Measurements from ENCODE around the gene UBN2. TPM values are rescaled to one million over a fixed set of nuclear protein-coding genes. Genes with fewer than 3 reads are reported as not detected.
A peak's percentile ranks its signal among the peaks of the same experiment; 100 is the strongest.

Gene UBN2
- total RNA-seq, 1 donor from 2014 or later = 21.0 TPM

DNA sequence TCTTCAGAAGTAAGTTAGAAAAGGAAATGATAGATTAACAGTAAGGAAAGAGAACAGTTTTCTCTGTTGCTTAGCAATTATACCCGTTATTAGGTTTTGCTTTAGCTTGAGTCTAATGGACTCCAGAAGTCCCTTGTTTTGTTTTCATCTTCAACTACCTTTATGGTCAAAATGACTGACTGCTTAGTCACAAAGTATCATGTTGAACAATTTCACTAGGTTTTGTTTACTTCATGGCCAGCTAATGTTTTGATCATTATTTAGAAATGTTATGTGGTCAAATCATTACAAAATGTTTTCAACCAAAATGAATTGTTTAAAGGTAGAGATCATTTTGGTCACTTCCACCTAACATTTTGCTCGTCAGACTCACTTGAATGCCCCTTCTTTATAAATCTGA, 1.9 kb downstream of the UBN2 start:
- TF ChIP-seq, protein P1, sequence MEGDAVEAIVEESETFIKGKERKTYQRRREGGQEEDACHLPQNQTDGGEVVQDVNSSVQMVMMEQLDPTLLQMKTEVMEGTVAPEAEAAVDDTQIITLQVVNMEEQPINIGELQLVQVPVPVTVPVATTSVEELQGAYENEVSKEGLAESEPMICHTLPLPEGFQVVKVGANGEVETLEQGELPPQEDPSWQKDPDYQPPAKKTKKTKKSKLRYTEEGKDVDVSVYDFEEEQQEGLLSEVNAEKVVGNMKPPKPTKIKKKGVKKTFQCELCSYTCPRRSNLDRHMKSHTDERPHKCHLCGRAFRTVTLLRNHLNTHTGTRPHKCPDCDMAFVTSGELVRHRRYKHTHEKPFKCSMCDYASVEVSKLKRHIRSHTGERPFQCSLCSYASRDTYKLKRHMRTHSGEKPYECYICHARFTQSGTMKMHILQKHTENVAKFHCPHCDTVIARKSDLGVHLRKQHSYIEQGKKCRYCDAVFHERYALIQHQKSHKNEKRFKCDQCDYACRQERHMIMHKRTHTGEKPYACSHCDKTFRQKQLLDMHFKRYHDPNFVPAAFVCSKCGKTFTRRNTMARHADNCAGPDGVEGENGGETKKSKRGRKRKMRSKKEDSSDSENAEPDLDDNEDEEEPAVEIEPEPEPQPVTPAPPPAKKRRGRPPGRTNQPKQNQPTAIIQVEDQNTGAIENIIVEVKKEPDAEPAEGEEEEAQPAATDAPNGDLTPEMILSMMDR (IDR thresholded peaks at IDR 0.05) = no peak
- no peak for DNase-seq (ENCODE audit: extremely low spot score, unreplicated experiment)
- H3K27me3 Mint-ChIP-seq (ENCODE audit: unreplicated experiment) = peaks cover 9% of the 10 kb centered on the region
- H3K27ac Mint-ChIP-seq (ENCODE audit: unreplicated experiment) = peak overlapping the region; percentile 74
- peaks cover 32% of the 10 kb centered on the region for H3K4me1 Mint-ChIP-seq (ENCODE audit: unreplicated experiment)
- H3K9me3 Mint-ChIP-seq (ENCODE audit: unreplicated experiment) = no peaks in the 10 kb centered on the region
- H3K4me3 Mint-ChIP-seq (ENCODE audit: unreplicated experiment) = peak overlapping the region; percentile 92
- H3K36me3 Mint-ChIP-seq (ENCODE audit: unreplicated experiment) = peaks cover 7% of the 10 kb centered on the region

DNA sequence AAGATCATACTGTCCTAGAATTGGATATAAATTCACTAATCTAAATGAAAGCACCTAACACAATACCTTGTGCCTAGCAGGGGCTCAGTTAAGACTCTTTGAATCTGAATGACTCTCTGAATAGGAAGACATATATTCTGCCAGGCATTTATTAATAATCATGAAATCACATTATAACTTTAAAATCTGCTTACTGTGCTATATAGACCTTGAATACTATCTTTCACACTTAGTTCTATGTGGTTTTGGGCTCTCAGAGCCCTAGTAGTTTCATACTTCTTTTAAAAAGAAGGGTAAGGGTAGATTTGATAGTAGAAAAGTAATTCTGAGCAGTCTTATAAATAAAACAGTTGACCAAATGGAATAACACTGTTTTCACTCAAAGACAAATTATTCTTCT, 10.2 kb downstream of the UBN2 start:
- peaks cover 38% of the 10 kb centered on the region for H3K36me3 Mint-ChIP-seq (ENCODE audit: unreplicated experiment)
- no peaks in the 10 kb centered on the region for H3K4me1 Mint-ChIP-seq (ENCODE audit: unreplicated experiment)
- TF ChIP-seq, protein P1 (IDR thresholded peaks at IDR 0.05) = no peak
- no peaks in the 10 kb centered on the region for H3K27me3 Mint-ChIP-seq (ENCODE audit: unreplicated experiment)
- no peak for DNase-seq (ENCODE audit: extremely low spot score, unreplicated experiment)
- H3K27ac Mint-ChIP-seq (ENCODE audit: unreplicated experiment) = no peak overlapping the region
- H3K4me3 Mint-ChIP-seq (ENCODE audit: unreplicated experiment) = no peak overlapping the region
- no peaks in the 10 kb centered on the region for H3K9me3 Mint-ChIP-seq (ENCODE audit: unreplicated experiment)

DNA sequence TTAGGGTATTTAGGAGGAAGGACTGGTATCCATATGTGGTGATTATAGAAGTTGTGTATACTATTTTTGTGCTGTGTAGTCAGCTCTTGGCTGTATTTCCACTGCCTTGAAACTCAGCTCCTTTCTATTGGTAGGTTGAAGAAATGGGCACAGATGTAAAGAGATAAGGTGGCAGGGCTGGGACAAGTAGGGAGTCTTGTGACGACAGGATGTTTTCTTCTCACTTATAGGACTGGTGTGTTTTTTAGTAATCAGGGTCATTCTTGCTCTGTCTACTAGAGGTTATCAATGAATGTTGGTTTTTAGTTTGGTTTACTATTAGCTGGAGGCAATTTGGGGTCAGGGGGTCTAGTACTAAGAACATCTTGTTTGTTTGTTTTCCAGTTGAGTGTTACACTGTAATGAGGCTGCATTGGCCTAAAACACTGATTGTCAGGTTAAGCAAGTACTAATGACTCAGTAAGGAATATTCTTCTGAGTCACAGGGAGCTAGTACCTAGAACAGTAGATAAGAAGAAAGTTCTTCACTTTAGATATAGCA, 11.8 kb downstream of the UBN2 start:
- no peaks in the 10 kb centered on the region for H3K4me1 Mint-ChIP-seq (ENCODE audit: unreplicated experiment)
- no peak for DNase-seq (ENCODE audit: extremely low spot score, unreplicated experiment)
- TF ChIP-seq, protein P1 (IDR thresholded peaks at IDR 0.05) = no peak
- no peak overlapping the region for H3K4me3 Mint-ChIP-seq (ENCODE audit: unreplicated experiment)
- no peaks in the 10 kb centered on the region for H3K27me3 Mint-ChIP-seq (ENCODE audit: unreplicated experiment)
- H3K27ac Mint-ChIP-seq (ENCODE audit: unreplicated experiment) = peak overlapping the region; percentile 65
- peaks cover 43% of the 10 kb centered on the region for H3K36me3 Mint-ChIP-seq (ENCODE audit: unreplicated experiment)
- H3K9me3 Mint-ChIP-seq (ENCODE audit: unreplicated experiment) = no peaks in the 10 kb centered on the region

DNA sequence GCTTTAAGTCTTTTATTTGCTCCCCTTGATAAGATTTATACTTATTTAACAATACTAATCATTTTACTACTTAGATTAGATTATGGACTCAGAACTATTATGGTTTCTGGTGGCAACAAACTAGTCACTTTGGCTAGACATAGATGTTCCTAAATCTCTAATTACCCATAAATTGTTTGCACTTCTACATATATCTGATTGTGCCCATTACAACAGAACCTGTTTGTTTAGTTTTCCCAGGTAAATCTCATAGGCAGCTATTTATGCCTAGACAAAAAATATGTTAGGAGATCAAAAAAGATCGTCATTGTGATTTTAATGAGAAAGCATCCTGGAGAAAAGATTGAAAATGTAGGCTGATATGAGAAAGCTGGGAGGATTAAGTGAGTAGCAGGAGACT, 14.4 kb downstream of the UBN2 start:
- H3K9me3 Mint-ChIP-seq (ENCODE audit: unreplicated experiment) = no peaks in the 10 kb centered on the region
- H3K27me3 Mint-ChIP-seq (ENCODE audit: unreplicated experiment) = no peaks in the 10 kb centered on the region
- TF ChIP-seq, protein P1 (IDR thresholded peaks at IDR 0.05) = no peak
- no peak overlapping the region for H3K4me3 Mint-ChIP-seq (ENCODE audit: unreplicated experiment)
- no peak overlapping the region for H3K27ac Mint-ChIP-seq (ENCODE audit: unreplicated experiment)
- no peak for DNase-seq (ENCODE audit: extremely low spot score, unreplicated experiment)
- peaks cover 36% of the 10 kb centered on the region for H3K36me3 Mint-ChIP-seq (ENCODE audit: unreplicated experiment)
- no peaks in the 10 kb centered on the region for H3K4me1 Mint-ChIP-seq (ENCODE audit: unreplicated experiment)

DNA sequence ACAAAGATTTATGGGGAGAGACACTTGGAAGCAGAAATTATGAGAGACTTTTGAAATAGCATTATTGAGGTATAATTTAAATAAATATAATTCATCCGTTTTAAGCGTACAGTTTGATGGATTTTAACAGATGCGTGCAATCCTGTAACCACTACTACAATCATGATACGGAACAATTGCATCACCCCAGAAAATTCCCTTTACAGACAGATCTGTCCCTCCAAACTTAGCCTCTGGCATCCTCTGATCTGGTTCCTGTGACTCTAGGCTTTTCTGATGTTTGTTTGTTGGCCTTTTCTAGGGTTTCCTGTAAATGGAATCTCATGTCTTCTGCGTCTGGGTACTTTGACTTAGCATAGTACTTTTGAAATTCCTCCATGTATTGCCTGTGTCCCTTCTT, 15.5 kb downstream of the UBN2 start:
- no peak for DNase-seq (ENCODE audit: extremely low spot score, unreplicated experiment)
- no peak overlapping the region for H3K4me3 Mint-ChIP-seq (ENCODE audit: unreplicated experiment)
- H3K4me1 Mint-ChIP-seq (ENCODE audit: unreplicated experiment) = no peaks in the 10 kb centered on the region
- no peaks in the 10 kb centered on the region for H3K9me3 Mint-ChIP-seq (ENCODE audit: unreplicated experiment)
- no peak overlapping the region for H3K27ac Mint-ChIP-seq (ENCODE audit: unreplicated experiment)
- TF ChIP-seq, protein P1 (IDR thresholded peaks at IDR 0.05) = no peak
- peaks cover 39% of the 10 kb centered on the region for H3K36me3 Mint-ChIP-seq (ENCODE audit: unreplicated experiment)
- no peaks in the 10 kb centered on the region for H3K27me3 Mint-ChIP-seq (ENCODE audit: unreplicated experiment)
